Measurements from ENCODE around the gene FBXL19.
A peak's percentile ranks its signal among the peaks of the same experiment; 100 is the strongest.

Gene FBXL19

DNA sequence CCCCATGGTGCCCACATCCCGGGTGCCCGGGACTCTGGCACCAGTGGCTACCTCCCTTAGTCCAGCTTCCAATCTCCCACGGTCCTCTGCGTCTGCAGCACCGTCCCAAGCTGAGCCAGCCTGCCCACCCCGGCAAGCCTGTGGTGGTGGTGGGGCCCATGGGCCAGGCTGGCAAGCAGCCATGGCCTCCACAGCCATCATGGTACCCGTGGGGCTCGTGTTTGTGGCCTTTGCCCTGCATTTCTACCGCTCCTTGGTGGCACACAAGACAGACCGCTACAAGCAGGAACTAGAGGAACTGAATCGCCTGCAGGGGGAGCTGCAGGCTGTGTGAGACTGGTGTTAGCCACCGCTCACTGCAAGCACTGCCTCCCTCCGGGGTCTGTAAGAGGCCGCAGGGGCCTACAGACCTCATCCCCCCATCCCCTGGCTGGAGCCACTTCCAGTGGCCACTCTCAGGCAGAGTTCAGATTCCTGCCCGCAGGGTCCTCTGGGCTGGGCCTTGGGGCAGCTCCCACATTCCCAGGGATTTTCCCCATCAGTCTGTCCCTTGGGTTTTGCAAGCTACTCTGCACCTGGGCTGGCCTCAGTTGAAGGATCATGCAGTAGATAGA, 30.2 kb downstream of the FBXL19 start (continued):
- TF ChIP-seq ZIC2 (tag by site-specific recombination; IDR thresholded peaks at IDR 0.05) (no peak), ZNF248 (tag by site-specific recombination; IDR thresholded peaks at IDR 0.05) (no peak), ZNF37A (tag by site-specific recombination; IDR thresholded peaks at IDR 0.05) (no peak), ZNF610 (tag by site-specific recombination; IDR thresholded peaks at IDR 0.05; ENCODE audit: borderline replicate concordance) (peak; percentile 78; the same call in 1 of the 2 replicates), ZNF10 (tag by site-specific recombination; IDR thresholded peaks at IDR 0.05) (no peak), WT1 (tag by site-specific recombination; IDR thresholded peaks at IDR 0.05) (no peak), KLF8 (tag by site-specific recombination; IDR thresholded peaks at IDR 0.05) (no peak), ZBTB20 (tag by site-specific recombination; IDR thresholded peaks at IDR 0.05) (peak; percentile 33; the same call in 1 of the 2 replicates), KLF9 (tag by site-specific recombination; IDR thresholded peaks at IDR 0.05; ENCODE audit: low read depth) (no peak), KLF1 (tag by site-specific recombination; IDR thresholded peaks at IDR 0.05) (no peak), EGR2 (tag by site-specific recombination; IDR thresholded peaks at IDR 0.05; ENCODE audit: low read depth) (no peak), ZNF366 (tag by site-specific recombination; conservative IDR thresholded peaks at IDR 0.05) (peak; percentile 72; the same call in 1 of the 2 replicates), ZNF530 (tag by site-specific recombination; IDR thresholded peaks at IDR 0.05; ENCODE audit: low read depth) (no peak), ZNF473 (tag by site-specific recombination; IDR thresholded peaks at IDR 0.05) (no peak), ZNF302 (tag by site-specific recombination; IDR thresholded peaks at IDR 0.05; ENCODE audit: low read depth) (no peak), ZNF626 (tag by site-specific recombination; IDR thresholded peaks at IDR 0.05) (no peak), ZNF404 (tag by site-specific recombination; IDR thresholded peaks at IDR 0.05) (no peak), ZNF138 (tag by site-specific recombination; IDR thresholded peaks at IDR 0.05; ENCODE audit: borderline replicate concordance) (no peak), SP2 (tag by site-specific recombination; IDR thresholded peaks at IDR 0.05) (no peak)
- TF ChIP-seq, protein P1, sequence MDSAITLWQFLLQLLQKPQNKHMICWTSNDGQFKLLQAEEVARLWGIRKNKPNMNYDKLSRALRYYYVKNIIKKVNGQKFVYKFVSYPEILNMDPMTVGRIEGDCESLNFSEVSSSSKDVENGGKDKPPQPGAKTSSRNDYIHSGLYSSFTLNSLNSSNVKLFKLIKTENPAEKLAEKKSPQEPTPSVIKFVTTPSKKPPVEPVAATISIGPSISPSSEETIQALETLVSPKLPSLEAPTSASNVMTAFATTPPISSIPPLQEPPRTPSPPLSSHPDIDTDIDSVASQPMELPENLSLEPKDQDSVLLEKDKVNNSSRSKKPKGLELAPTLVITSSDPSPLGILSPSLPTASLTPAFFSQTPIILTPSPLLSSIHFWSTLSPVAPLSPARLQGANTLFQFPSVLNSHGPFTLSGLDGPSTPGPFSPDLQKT (IDR thresholded peaks at IDR 0.05; ENCODE audit: borderline replicate concordance, low read depth, low read length): no peak
- TF ChIP-seq, protein P2, sequence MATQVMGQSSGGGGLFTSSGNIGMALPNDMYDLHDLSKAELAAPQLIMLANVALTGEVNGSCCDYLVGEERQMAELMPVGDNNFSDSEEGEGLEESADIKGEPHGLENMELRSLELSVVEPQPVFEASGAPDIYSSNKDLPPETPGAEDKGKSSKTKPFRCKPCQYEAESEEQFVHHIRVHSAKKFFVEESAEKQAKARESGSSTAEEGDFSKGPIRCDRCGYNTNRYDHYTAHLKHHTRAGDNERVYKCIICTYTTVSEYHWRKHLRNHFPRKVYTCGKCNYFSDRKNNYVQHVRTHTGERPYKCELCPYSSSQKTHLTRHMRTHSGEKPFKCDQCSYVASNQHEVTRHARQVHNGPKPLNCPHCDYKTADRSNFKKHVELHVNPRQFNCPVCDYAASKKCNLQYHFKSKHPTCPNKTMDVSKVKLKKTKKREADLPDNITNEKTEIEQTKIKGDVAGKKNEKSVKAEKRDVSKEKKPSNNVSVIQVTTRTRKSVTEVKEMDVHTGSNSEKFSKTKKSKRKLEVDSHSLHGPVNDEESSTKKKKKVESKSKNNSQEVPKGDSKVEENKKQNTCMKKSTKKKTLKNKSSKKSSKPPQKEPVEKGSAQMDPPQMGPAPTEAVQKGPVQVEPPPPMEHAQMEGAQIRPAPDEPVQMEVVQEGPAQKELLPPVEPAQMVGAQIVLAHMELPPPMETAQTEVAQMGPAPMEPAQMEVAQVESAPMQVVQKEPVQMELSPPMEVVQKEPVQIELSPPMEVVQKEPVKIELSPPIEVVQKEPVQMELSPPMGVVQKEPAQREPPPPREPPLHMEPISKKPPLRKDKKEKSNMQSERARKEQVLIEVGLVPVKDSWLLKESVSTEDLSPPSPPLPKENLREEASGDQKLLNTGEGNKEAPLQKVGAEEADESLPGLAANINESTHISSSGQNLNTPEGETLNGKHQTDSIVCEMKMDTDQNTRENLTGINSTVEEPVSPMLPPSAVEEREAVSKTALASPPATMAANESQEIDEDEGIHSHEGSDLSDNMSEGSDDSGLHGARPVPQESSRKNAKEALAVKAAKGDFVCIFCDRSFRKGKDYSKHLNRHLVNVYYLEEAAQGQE (tag by site-specific recombination; IDR thresholded peaks at IDR 0.05): no peak
- TF ChIP-seq, protein P3, sequence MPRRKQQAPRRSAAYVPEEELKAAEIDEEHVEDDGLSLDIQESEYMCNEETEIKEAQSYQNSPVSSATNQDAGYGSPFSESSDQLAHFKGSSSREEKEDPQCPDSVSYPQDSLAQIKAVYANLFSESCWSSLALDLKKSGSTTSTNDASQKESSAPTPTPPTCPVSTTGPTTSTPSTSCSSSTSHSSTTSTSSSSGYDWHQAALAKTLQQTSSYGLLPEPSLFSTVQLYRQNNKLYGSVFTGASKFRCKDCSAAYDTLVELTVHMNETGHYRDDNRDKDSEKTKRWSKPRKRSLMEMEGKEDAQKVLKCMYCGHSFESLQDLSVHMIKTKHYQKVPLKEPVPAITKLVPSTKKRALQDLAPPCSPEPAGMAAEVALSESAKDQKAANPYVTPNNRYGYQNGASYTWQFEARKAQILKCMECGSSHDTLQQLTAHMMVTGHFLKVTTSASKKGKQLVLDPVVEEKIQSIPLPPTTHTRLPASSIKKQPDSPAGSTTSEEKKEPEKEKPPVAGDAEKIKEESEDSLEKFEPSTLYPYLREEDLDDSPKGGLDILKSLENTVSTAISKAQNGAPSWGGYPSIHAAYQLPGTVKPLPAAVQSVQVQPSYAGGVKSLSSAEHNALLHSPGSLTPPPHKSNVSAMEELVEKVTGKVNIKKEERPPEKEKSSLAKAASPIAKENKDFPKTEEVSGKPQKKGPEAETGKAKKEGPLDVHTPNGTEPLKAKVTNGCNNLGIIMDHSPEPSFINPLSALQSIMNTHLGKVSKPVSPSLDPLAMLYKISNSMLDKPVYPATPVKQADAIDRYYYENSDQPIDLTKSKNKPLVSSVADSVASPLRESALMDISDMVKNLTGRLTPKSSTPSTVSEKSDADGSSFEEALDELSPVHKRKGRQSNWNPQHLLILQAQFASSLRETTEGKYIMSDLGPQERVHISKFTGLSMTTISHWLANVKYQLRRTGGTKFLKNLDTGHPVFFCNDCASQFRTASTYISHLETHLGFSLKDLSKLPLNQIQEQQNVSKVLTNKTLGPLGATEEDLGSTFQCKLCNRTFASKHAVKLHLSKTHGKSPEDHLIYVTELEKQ (tag by site-specific recombination; IDR thresholded peaks at IDR 0.05; ENCODE audit: borderline replicate concordance): no peak
- TF ChIP-seq, protein P4, sequence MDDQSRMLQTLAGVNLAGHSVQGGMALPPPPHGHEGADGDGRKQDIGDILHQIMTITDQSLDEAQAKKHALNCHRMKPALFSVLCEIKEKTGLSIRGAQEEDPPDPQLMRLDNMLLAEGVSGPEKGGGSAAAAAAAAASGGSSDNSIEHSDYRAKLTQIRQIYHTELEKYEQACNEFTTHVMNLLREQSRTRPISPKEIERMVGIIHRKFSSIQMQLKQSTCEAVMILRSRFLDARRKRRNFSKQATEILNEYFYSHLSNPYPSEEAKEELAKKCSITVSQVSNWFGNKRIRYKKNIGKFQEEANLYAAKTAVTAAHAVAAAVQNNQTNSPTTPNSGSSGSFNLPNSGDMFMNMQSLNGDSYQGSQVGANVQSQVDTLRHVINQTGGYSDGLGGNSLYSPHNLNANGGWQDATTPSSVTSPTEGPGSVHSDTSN (CRISPR knock-in tag; IDR thresholded peaks at IDR 0.05): no peak
- TF ChIP-seq, protein P5, sequence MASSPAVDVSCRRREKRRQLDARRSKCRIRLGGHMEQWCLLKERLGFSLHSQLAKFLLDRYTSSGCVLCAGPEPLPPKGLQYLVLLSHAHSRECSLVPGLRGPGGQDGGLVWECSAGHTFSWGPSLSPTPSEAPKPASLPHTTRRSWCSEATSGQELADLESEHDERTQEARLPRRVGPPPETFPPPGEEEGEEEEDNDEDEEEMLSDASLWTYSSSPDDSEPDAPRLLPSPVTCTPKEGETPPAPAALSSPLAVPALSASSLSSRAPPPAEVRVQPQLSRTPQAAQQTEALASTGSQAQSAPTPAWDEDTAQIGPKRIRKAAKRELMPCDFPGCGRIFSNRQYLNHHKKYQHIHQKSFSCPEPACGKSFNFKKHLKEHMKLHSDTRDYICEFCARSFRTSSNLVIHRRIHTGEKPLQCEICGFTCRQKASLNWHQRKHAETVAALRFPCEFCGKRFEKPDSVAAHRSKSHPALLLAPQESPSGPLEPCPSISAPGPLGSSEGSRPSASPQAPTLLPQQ (tag by site-specific recombination; IDR thresholded peaks at IDR 0.05): peak; percentile 83
- TF ChIP-seq, protein P6, sequence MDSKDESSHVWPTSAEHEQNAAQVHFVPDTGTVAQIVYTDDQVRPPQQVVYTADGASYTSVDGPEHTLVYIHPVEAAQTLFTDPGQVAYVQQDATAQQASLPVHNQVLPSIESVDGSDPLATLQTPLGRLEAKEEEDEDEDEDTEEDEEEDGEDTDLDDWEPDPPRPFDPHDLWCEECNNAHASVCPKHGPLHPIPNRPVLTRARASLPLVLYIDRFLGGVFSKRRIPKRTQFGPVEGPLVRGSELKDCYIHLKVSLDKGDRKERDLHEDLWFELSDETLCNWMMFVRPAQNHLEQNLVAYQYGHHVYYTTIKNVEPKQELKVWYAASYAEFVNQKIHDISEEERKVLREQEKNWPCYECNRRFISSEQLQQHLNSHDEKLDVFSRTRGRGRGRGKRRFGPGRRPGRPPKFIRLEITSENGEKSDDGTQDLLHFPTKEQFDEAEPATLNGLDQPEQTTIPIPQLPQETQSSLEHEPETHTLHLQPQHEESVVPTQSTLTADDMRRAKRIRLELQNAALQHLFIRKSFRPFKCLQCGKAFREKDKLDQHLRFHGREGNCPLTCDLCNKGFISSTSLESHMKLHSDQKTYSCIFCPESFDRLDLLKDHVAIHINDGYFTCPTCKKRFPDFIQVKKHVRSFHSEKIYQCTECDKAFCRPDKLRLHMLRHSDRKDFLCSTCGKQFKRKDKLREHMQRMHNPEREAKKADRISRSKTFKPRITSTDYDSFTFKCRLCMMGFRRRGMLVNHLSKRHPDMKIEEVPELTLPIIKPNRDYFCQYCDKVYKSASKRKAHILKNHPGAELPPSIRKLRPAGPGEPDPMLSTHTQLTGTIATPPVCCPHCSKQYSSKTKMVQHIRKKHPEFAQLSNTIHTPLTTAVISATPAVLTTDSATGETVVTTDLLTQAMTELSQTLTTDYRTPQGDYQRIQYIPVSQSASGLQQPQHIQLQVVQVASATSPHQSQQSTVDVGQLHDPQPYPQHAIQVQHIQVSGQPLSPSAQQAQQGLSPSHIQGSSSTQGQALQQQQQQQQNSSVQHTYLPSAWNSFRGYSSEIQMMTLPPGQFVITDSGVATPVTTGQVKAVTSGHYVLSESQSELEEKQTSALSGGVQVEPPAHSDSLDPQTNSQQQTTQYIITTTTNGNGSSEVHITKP (tag by site-specific recombination; IDR thresholded peaks at IDR 0.05): 0 out of 2 replicates have a peak, but pooled peaks have one; percentile 22
